ENCODE data around the gene SLC50A1. TPM values are rescaled to one million over a fixed set of nuclear protein-coding genes. Genes with fewer than 3 reads are reported as not detected.

SLC50A1 gene
- total RNA-seq, 1 experiment from 2014 or later: 39.0 TPM

- no peak for TF ChIP-seq SMAD4 (CRISPR knock-in tag; IDR thresholded peaks at IDR 0.05)
- TF ChIP-seq TP53 (CRISPR knock-in tag; IDR thresholded peaks at IDR 0.05): 0 out of 2 replicates have a peak, but pooled peaks have one; percentile 49
- peak; percentile 78; the same call in 1 of the 2 replicates for TF ChIP-seq SP1 (CRISPR knock-in tag; conservative IDR thresholded peaks at IDR 0.05)
- TF ChIP-seq, protein P1, sequence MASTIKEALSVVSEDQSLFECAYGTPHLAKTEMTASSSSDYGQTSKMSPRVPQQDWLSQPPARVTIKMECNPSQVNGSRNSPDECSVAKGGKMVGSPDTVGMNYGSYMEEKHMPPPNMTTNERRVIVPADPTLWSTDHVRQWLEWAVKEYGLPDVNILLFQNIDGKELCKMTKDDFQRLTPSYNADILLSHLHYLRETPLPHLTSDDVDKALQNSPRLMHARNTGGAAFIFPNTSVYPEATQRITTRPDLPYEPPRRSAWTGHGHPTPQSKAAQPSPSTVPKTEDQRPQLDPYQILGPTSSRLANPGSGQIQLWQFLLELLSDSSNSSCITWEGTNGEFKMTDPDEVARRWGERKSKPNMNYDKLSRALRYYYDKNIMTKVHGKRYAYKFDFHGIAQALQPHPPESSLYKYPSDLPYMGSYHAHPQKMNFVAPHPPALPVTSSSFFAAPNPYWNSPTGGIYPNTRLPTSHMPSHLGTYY (CRISPR knock-in tag; IDR thresholded peaks at IDR 0.05): no peak
- TF ChIP-seq ZBTB21 (CRISPR knock-in tag; IDR thresholded peaks at IDR 0.05; ENCODE audit: borderline replicate concordance): no peak
- no peak for TF ChIP-seq FOXK1 (CRISPR knock-in tag; IDR thresholded peaks at IDR 0.05)
- TF ChIP-seq CTCF (IDR thresholded peaks at IDR 0.05): no peak
- TF ChIP-seq, protein P2, sequence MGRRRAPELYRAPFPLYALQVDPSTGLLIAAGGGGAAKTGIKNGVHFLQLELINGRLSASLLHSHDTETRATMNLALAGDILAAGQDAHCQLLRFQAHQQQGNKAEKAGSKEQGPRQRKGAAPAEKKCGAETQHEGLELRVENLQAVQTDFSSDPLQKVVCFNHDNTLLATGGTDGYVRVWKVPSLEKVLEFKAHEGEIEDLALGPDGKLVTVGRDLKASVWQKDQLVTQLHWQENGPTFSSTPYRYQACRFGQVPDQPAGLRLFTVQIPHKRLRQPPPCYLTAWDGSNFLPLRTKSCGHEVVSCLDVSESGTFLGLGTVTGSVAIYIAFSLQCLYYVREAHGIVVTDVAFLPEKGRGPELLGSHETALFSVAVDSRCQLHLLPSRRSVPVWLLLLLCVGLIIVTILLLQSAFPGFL (CRISPR knock-in tag; IDR thresholded peaks at IDR 0.05; ENCODE audit: borderline replicate concordance): no peak
- 0 out of 2 replicates have a peak, but pooled peaks have one; percentile 34 for TF ChIP-seq TEAD1 (CRISPR knock-in tag; IDR thresholded peaks at IDR 0.05)
- TF ChIP-seq ZNF138 (CRISPR knock-in tag; conservative IDR thresholded peaks at IDR 0.05): no peak
- no peak for TF ChIP-seq ATF1 (CRISPR knock-in tag; IDR thresholded peaks at IDR 0.05)
- TF ChIP-seq, protein P3, sequence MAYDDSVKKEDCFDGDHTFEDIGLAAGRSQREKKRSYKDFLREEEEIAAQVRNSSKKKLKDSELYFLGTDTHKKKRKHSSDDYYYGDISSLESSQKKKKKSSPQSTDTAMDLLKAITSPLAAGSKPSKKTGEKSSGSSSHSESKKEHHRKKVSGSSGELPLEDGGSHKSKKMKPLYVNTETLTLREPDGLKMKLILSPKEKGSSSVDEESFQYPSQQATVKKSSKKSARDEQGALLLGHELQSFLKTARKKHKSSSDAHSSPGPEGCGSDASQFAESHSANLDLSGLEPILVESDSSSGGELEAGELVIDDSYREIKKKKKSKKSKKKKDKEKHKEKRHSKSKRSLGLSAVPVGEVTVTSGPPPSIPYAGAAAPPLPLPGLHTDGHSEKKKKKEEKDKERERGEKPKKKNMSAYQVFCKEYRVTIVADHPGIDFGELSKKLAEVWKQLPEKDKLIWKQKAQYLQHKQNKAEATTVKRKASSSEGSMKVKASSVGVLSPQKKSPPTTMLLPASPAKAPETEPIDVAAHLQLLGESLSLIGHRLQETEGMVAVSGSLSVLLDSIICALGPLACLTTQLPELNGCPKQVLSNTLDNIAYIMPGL (CRISPR knock-in tag; IDR thresholded peaks at IDR 0.05): no peak
- TF ChIP-seq, protein P4, sequence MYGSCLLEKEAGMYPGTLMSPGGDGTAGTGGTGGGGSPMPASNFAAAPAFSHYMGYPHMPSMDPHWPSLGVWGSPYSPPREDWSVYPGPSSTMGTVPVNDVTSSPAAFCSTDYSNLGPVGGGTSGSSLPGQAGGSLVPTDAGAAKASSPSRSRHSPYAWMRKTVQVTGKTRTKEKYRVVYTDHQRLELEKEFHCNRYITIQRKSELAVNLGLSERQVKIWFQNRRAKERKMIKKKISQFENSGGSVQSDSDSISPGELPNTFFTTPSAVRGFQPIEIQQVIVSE (CRISPR knock-in tag; IDR thresholded peaks at IDR 0.05; ENCODE audit: borderline replicate concordance): no peak
- TF ChIP-seq ZNF232 (CRISPR knock-in tag; IDR thresholded peaks at IDR 0.05): no peak
- no peak for TF ChIP-seq NFATC4 (CRISPR knock-in tag; IDR thresholded peaks at IDR 0.05)
- no peak for TF ChIP-seq KAT7 (CRISPR knock-in tag; IDR thresholded peaks at IDR 0.05; ENCODE audit: borderline replicate concordance)
- TF ChIP-seq ZNF281 (CRISPR knock-in tag; IDR thresholded peaks at IDR 0.05): peak; percentile 94
These were observed 39.0 kb downstream of the SLC50A1 start (continued) for GRCh38 chr1:155174324-155175280.

Data from WTC11 (cell line).